ENCODE results near the gene CEP104.

DNA sequence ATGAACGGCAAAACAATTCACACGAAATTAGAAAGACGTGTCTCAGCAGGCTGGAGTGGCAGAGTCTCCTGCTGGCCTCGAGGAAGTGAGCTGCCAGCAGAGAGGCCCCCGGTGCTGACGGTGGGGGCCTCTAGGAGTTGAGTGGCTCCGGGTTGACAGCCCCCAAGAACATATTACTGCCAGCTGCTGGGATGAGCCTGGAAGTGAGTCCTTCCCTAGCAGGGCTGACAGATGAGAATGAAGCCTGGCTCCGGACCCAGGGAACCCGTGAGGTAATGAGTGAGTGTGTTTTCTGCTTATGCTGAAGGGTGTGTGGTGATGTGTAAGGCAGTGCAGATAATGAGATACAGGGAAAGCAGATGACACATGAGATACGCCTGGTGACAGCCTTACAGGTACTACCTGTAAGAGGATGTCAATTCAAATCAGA is 37.2 kb downstream of the CEP104 start:
- TF ChIP-seq, protein P1, sequence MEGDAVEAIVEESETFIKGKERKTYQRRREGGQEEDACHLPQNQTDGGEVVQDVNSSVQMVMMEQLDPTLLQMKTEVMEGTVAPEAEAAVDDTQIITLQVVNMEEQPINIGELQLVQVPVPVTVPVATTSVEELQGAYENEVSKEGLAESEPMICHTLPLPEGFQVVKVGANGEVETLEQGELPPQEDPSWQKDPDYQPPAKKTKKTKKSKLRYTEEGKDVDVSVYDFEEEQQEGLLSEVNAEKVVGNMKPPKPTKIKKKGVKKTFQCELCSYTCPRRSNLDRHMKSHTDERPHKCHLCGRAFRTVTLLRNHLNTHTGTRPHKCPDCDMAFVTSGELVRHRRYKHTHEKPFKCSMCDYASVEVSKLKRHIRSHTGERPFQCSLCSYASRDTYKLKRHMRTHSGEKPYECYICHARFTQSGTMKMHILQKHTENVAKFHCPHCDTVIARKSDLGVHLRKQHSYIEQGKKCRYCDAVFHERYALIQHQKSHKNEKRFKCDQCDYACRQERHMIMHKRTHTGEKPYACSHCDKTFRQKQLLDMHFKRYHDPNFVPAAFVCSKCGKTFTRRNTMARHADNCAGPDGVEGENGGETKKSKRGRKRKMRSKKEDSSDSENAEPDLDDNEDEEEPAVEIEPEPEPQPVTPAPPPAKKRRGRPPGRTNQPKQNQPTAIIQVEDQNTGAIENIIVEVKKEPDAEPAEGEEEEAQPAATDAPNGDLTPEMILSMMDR (IDR thresholded peaks at IDR 0.05; ENCODE audit: poor library complexity): no peak
- no peak for TF ChIP-seq EZH2 (IDR thresholded peaks at IDR 0.05; ENCODE audit: borderline replicate concordance)
